ENCODE data around the gene WDR27.

Gene WDR27

DNA sequence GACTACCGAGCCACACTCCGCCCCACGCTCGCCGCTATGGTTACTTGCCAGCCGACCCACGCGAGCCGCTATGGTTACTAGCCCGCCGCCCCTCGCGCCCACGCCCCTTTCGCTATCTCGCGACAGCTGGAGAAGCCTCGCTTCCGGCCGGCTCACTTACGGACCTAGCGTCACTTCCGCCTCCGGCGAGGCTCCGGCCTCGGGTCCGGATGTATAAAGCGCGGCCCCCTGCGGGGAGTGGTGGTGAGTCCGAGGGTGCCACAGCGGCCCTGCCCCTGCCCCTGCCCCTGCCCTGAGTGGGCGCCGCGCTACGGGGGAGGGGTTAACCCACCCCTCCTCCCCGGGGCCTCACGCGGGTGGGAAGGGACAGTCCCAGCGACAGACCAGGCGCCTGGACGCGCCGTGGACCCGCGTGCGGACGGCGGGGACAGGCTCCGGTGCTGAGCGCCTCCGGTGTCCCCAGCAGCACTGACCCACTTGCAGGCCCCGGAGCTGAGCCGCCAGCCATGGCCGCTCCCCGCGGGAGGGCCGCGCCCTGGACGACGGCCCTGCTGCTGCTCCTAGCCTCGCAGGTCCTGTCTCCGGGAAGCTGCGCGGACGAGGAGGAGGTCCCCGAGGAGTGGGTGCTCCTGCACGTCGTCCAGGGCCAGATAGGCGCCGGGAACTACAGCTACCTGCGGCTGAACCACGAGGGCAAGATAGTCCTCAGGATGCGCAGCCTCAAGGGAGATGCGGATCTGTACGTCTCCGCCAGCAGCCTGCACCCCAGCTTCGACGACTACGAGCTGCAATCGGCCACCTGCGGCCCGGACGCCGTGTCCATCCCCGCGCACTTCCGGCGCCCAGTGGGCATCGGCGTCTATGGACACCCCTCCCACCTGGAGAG is at the start of gene WDR27, which contains the start of gene C6orf120:
TSS of gene WDR27 (minus strand) at position 76 of the 886 bp plus-strand sequence. CDS start 13,024 bp downstream, outside the sequence.
TSS of gene C6orf120 (plus strand) at position 173 of the 886 bp plus-strand sequence. CDS start at position 507, 334 bp downstream.
- peak; percentile 97 for DNase-seq

DNA sequence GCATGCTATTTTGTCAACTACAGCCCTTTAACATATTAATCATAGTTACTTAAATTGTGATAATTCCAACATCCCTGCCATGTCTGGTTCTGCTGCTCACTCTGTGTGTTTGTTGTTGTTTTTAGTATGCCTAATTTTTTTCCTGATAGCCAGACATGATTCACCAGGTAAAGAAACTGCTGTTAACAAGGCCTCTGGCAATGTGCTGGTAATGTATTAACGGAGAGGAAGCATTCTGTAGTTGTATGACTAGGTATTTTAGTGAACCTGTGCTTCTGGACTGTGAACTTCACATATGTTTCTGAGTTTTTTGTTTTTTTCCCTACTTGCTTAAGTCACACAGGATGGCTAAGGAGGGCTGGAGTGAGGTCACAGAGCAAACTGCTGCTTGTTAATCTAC is 44.7 kb upstream of the WDR27 start:
- no peak for DNase-seq

DNA sequence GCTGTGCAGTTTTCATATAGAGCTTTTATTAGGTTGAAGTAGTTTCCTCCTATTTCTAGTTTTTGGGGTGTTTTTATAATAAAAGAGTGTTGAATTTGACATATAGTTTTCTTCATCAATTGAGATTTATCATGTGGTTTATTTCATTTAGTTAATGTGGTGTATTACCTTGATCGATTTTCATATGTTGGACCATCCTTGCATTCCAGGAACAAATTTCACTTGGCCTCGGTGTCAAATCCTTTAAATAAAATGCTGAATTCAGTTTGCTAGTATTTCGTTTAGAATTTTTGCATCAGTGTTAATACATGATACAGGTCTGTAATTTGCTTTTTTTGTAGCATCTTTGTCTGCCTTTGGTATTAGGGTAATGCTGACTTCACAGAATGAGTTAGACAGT is 43.6 kb upstream of the WDR27 start:
- DNase-seq = no peak

DNA sequence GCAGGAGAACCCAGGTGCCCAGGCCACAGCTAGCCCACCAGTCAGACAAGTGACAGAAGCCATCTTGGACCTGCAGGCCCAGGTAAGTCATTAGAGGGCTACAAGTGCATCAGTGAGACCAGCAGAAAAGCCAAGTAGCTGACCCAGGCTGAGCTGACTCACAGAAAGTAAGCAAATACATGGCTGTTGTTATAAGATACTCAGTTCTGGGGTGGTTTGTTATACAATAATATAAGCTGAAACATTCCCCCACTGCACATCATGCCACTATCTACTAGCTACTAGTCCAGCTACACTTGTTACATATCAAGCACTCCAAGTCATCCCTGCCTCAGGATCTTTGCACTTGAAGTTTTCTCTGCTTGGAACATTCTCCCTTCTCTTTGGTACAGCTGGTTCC is 39.5 kb upstream of the WDR27 start:
- DNase-seq = no peak

DNA sequence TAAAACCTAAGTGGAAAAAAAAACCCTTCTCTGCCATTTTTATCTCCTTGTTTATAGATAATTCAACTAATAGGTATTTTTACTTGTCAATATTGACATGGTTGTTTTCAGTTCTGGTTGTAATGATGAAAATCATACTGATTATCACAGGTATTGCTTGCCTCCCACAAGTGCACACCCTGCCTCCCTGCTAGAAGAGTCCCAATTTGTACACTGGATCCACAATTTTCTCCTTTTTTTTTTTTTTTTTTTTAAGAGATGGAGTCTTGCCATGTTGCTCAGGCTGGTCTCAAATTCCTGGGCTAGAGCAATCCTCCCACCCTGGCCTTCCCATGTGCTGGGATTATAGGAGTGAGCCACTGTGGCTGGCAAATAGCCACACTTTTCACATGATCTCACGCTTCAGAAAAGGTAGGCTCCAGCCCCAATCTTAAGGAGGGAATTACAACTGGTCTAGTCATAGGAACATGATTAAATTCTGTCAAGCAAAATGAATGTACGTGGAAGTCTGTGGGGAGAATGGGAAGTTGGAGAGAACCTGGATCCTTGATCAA is 37.2 kb upstream of the WDR27 start:
- DNase-seq = no peak

DNA sequence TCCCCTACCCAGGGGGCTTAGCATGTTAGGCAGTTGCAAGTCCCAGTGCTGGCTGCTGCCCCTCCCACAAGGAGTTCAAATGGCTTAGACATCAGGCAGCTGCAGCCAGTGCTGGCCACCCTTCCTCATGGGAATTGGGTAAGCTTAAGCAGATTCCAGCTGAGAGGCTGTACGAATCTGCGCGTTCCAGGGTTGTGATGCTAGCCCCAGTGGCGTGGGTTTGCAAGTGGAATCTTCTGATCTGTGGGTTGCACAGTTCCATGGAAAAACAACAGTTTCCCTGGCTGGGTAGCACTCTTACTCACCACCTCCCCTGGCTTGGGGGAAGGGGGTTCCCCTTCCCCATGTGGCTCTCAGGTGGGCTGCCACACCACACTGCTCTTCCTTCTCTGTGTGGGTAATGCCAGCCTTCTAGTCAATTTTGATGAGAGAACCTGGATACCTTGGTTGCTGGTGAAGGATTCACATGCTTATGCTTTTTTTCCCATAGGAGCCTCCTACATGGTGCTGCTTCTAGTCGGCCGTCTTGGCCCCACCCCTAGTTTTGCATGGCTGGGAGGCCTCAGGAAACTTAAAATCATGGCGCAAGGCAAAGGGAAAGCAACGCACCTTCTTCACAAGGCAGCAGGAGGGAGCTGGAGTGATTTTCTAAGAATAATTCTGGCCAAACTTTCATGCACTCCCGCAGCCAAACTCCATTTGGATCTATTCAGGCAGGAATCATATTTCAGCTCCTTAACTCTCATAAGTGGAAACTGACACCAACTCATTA is 36.6 kb upstream of the WDR27 start:
- DNase-seq = no peak

DNA sequence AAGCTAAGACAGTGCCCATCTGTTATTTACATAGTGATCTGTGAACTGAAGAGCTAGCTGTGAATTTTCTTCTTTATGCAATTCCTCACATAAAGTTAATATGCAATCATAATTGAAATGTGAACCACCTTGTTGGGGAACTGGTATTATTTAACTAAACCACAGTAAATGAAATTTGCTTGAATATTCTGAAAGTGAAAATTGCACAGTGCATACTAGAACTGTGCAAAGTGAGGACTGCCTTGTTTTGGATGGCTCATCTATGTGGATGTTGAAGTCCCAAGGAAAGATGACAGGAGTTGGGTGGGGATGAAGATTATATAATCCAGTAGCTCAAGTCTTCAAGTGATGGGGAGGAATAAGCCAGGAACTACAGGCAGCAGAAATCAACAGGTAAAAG is 28.1 kb upstream of the WDR27 start:
- DNase-seq = no peak

DNA sequence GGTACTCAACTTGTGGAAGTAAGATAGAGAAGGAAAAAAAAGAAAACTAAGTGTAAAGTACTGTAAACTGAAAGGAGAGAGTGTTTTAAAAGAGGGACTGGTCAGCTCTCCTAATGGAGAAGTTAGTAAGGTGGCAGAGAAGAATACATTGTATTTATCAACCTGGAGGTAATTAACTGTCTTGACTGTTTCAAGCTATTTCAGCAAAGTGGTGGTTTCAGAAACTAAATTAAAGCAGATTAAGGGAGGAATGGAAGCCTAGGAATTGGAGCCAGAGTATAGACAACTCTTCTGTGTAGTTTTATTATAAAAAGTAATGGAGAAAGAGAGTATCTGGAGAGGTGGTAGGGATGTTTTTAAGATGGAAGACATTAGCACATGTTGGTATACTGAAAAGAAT is 25.1 kb upstream of the WDR27 start:
- DNase-seq = no peak

DNA sequence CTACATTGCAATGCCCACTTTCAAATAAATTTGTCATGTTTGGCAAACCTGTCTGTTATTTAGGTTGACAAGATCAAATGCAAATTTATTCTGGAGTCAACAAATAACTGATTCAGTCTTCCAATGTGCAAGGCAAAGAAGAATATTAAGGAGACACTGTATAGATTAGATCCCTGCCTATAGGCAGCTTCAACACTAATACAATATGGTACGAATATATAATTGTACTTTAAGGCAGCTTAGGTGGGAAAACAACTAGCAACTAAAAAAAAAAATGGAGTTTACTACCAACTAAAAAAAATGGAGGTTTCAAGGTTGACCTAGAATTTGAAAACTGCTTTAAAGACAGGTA is 24.2 kb upstream of the WDR27 start:
- DNase-seq = no peak

DNA sequence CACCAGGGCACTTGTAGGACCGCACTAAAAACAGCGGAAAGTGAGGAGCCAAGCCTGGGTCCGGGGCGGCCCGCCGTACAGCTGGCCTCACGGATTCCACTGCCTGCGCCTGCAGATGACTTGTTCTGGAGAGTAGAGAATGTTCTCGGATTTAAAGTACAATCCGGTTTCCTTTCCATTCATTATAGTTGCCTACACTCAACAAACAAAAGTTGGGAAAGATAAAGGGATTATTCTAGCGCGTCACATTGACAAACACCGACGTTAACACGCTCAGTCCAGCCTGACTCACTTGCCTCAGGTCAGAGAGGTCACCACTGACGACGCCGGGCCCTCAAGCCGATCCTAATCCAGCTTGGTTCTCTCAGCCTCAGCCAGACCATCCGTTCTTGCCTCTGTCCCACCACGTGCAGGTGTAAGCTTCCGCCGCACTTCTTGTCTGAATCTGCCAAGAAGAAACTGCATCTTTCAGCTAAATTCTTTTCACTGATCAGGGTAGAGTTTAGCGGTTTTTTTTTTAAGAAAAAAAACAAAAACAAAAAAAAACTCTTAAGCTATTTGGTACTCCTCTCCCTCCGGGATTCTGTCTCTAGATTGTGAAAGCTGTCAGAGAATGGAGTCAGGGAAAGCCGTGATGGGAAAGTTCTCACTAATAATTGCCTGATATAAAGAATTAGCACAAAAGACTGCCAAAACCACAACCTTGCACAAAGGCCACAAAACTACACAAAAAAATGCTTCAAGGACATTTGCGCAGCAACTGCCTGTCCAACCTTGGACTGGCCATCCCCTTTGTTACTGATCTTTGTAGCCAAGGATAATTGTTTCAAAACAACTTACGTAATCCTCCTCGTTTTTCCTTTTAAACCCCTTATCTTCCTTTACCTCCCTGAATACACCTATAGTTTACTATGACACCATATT is 23.6 kb upstream of the WDR27 start:
- peak; percentile 17 for DNase-seq

DNA sequence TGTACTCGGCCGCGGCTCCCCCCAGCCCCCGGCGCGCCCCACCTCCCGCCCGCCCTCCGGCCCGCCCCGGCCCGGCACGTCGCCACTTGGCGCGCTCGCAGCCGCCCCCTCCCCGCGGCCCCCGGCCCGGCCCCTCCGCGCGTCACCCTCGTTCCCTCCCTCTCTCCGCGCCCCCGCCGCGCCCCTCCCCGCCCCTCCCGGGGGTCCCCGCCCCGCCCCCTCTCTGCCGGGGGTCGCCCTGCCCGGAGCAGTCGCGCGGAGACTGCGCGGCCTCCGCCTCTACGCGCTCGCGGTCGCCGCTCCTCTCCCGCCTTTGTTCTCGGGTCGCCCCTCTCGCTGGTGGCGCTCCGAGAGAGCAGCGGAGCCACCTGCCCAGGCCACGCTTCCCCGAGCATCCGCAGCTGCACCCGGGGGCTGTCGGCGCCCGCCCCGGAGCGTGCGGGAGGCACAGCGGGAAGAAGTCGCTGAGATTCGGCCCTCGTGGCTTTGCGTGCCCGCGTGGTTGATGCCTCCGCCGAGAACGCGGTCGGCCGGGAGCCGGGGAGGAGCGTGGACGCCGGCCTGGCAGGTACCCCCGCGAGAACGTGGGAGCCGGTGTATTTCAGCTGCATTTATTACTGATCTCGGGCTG is 22.8 kb upstream of the WDR27 start, which contains the start of gene PHF10:
TSS of gene PHF10 (minus strand) at position 7 of the 631 bp plus-strand sequence. CDS start 569 bp downstream, outside the sequence.
- DNase-seq = peak; percentile 85

DNA sequence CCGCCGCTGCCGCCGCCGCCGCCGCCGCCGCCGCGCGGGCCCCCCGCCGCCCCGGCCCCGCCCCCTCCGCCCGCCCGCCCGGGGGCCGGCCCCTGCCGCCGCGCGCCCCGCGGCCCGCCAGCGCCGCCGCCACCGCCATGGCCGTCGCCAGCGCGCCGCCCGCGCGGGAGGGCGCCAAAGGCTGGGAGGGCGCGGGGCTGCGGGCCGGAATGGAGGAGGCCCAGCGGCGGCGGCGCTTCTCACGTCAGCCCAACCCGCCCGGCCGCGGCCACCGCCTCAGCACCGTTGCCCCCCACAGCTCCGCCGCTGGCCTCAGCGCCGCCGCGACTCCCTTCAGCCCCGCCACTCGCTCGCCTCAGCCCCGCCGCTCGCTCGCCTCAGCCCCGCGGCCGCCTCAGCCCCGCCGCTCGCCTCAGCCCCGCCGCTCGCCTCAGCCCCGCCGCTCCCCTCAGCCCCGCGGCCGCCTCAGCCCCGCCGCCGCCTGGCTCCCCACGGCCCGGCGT is 22.2 kb upstream of the WDR27 start:
- peak; percentile 63 for DNase-seq

DNA sequence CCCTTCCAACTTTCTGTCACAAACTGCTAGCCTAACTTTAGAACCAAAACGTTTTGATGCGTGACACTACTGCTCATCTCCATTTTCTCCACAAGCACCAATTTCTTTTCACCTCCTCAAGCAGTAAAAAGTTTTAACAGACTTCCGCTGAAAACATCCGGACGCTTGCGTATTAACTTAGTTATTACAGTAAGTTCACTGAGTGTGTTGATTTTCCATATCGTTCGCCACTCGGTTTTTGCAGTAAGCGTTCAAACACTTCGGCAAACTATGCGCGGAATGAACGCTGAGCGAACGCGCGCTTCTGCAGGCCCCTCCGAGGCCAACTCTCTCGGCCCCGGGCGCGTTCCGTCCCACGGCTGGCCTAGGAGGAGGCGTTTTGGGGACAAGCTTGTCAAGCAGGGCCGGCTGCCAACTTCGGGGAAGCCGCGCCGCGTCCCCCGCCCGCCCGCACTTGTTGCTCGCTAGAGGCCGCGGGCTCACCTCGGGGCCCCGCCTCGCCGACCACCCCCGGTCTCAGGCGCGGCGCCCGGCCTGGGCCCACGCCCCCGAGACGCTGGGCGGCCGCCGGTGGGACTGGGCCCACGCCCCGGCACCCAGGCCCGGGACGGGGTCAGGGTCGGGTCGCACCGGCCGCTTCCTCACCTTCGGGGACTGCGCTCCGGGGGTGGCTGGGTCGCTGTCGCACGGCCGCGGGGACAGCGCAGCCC is 21.5 kb upstream of the WDR27 start:
- peak; percentile 73 for DNase-seq

DNA sequence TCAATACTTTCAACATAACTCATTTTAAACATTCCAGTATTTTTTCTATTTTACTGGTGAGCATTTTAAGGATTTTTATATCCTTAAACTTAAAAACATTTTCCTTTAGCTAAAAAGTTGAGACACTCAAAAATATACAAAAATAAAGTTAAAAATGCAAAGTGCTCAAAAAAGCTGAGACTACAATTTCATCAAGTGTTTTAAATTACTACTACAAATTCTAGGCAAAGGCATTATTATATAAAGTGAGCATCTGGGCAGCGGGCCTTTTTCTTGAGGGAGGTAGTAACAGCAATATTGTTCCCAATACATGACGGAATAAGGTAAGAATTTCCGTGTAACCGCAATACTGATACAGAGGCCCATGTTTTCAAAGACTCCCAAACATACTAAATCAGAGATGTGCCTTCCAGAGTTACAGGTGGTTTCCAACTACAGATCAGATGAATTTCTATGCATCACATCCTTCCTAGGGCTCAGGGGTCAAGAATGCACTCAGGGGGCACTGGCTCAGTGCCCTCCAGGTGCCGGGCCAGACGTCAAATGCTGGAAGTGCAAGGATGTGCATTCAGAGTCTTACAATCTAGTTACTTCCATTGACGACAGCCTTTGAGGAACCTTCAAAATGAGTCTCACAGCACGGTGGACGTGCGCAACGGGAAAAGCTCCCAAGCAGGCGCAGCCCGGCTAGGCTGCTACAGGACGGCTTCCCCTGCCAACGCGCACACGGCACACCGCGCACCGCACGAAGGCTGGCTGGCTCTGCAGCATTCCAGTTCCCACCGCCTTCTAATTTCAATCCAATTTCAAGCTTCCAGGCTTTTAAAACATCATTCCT is 20.8 kb upstream of the WDR27 start:
- peak; percentile 56 for DNase-seq

DNA sequence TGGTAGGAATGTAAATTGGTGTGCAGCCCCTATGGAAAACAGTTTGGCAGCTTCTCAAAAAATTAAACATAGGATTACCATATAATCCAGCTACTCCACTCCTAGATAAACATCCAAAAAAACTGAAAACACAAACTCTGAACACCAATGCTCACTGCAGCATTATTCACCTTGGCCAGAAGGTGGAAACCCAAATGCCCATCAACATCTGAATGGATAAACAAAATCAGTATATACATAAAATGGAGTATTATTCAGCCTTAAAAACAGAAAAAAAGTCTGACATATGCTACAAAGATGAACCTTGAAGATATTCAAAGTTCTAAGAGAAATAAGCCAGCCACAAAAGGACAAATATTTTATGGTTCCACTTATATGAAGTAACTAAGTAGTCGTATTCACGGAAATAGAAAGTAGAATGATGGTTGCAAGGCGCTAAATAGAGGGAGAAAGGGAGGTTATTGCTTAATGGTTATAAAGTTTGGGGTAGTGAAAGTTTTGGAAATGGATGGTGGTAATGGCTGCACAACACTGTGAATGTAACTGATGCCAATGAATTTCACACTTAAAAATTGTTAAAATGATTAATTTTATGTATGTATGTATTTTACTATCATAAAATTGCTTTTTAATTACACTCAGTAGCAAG is 18.5 kb upstream of the WDR27 start:
- no peak for DNase-seq

DNA sequence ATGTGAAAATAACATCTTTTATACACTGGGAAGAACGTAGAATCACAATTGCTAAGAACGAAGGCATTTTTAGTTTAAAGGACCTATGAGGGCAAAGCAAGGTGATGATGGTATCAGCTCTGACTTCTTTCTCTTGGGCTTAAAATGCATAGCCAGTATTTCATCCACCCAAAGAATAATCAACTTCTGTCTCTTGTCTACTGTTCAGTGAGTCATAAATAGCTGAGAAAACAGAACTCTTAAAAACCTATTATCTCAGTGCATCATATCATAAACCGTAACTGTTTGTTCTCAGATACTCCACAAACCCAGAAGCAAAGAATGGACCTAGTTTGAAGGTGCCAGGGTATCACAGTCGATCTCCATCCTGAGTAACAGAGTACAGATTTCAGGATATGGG is 17.3 kb upstream of the WDR27 start:
- DNase-seq = no peak

DNA sequence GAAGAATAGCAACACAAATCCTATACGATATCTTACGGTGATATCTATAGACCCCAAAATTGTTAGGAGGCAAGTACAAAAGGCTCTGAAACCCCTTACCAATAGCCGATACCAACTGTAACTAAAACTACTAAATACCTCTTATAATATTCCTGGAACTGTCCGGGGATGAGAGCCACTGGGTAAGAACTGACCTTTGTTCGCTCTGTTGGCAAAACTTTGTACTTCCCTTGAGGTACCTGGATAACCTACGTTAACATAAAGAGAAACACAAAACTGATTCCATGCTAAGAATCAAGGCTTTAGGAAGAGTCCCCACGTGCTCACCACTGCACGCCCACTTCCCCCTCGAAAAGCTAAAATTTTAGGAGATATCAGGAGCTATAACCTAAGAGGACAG is 12.8 kb upstream of the WDR27 start:
- no peak for DNase-seq

DNA sequence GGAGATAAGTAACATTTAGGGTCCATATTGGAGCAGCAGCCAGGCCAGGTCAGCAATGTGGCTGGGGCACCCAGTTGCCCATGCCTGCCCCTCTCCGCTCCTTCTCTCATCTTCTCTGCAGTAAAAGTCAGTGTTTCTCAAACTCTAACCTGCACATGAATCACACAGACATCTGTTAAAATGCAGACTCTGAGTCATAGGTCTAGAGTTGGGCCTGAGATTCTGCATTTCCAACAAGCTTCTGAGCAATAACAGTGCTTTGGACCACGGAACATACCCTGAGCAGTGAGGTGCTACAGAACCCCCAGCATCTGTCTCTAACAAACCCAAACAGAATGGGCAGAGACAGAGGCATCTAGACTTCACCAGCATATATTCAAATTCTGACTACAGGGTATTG is 12.3 kb upstream of the WDR27 start:
- DNase-seq = no peak

DNA sequence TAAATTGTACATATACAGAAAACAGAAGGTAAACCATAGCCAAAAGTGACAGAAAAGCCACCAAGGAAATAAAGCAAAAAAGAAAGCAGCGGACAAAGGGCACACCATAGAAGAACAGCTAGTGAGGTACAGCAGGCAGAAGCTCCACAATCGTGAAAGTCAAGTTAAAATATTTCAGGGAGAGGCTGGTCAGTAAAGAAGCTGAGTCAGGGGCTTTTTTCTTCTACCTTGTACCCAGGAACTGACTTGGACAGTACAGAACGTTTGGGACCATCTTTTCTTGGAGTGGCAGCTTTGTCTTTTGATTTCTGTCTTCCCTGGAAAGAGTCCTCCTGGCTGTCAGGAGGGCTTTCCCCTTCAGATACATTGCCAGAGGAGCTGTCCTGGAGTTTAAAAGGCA is 8.2 kb upstream of the WDR27 start:
- no peak for DNase-seq

DNA sequence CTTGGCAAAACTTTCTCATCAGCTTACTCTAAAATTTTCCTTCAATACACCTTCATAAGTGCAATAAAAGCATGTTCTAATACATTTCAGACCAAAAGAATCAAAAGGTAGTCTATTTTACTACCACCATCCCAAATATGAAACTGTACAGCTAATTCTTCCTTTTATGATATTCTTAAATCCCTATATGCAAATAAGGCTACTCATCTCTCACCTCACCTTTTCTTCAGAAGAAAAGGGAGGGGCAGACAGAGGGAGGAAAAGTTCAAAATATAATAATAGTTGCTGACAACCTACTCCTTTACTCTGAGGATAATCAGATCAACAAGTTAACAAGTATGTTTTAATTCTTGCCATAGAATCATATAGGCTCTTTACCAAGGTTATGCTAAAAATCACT is 7.5 kb upstream of the WDR27 start:
- DNase-seq = no peak
